GM12891 (cell line): ENCODE data around the gene CABLES1.
"Not testable (repeated sequence)": the region's sequence is repeated elsewhere in the genome, so short reads cannot be mapped to it uniquely, and the experiment has no call there.

Source experiments
- DNase-seq: peaks from one replicate; pipeline ENCODE4 v3.0.0; 2011; ENCODE audit warnings: low spot score; ENCODE audit not compliant: insufficient read length
- FAIRE-seq: peaks from 2 replicates; lab custom pipeline; 2011; peaks lifted over from hg19 to GRCh38; lab: Jason Lieb, UNC
- PAX5 ChIP-seq: IDR thresholded peaks from 2 replicates; pipeline ENCODE4 v1.6.1; 2011; ENCODE audit warnings: low read length, moderate library complexity, mild to moderate bottlenecking; ENCODE audit not compliant: insufficient read depth, severe bottlenecking
- POLR2A ChIP-seq: IDR thresholded peaks from 2 replicates; pipeline ENCODE4 v1.6.1; 2011; ENCODE audit warnings: low read depth, low read length, control low read depth
- POLR2AphosphoS5 ChIP-seq: IDR thresholded peaks from 2 replicates; pipeline ENCODE4 v1.6.1; 2011; ENCODE audit warnings: low read depth, low read length, control low read depth
- POU2F2 ChIP-seq: IDR thresholded peaks from 2 replicates; pipeline ENCODE4 v1.6.1; 2011; ENCODE audit warnings: low read depth, mild to moderate bottlenecking, control low read depth, low read length, moderate library complexity
- SPI1 ChIP-seq: IDR thresholded peaks from 2 replicates; pipeline ENCODE4 v1.6.1; 2011; ENCODE audit warnings: low read depth, low read length, control low read depth
- TAF1 ChIP-seq: IDR thresholded peaks from 2 replicates; pipeline ENCODE4 v1.6.1; 2011; ENCODE audit warnings: low read depth, low read length, control low read depth

The CABLES1 gene

GRCh38 chr18:23263551-23264235 lies 128.4 kb downstream of the CABLES1 start:
- DNase-seq, result no peak
- FAIRE-seq, result peak; percentile 31
- no peak for TF ChIP-seq POLR2A

- no peak for DNase-seq
- TF ChIP-seq TAF1, result no peak
- no peak for TF ChIP-seq POLR2AphosphoS5
- no peak for TF ChIP-seq POU2F2
- no peak for TF ChIP-seq PAX5
- no peak for TF ChIP-seq SPI1
- TF ChIP-seq POLR2A, result no peak
- FAIRE-seq, result no peak
Measured at GRCh38 chr18:23265682-23266399, 130.6 kb downstream of the CABLES1 start.

DNA sequence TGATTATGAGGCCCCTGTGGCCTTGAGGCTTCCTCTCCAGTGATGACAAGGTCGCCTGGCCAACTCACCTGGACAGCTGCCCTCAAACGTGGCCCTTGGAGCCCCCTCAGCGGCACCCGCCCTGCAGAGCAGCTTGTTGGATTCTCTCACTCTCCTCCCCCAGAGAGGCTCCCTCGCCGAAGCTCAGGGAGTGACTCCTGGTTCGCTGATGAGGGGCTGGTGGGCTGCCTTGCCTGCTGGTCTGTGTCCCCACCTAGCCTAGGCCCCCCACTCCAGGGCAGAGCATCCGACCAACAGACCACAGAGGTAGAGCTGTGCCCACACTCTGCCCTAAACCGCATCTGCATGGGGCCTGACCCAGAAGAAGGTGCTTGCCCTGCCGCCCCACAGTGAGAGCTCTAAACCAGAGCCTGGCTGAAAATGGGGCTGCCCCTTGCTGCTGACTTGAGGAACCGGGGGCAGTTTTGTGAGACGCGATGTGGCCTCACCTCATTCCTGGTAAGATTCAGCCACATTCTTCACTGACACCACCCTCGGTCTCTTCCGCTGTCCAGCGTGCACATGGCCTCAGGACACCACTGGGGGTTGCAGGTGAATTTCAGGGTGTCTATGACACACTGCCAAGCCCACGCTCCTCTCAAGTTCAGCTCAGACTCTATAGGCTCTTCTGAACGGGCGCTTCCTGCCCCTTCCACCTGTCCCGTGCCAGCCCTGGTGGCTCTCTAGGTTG lies 131.6 kb downstream of the CABLES1 start:
- peak; percentile 89 for FAIRE-seq
- no peak for DNase-seq
- TF ChIP-seq TAF1, result no peak
- no peak for TF ChIP-seq POU2F2
- TF ChIP-seq POLR2AphosphoS5, result no peak
- TF ChIP-seq POLR2A, result no peak
- TF ChIP-seq SPI1, result peak; percentile 35; the same call in 1 of the 2 replicates
- no peak for TF ChIP-seq PAX5

DNA sequence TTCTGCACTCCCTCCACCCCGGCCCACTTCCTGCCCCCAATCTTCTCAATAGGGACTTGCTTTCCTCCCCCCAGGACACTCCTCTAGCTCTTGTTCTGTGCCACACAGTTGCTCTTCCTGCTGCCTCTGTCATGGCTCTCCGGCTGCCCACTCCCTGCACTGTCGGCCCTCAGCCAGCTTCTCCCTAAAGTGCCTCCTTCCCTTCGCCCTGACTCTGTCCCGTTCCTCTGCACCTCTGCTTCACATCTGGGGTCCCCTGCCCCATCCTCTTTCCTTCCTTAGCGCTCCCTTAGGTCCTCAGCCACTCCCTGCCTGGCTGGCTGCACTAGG lies 132.1 kb downstream of the CABLES1 start:
- FAIRE-seq (peak; percentile 51), DNase-seq (no peak)
- no peak for TF ChIP-seq PAX5
- no peak for TF ChIP-seq SPI1
- TF ChIP-seq POLR2AphosphoS5, result no peak
- TF ChIP-seq POU2F2, result no peak
- no peak for TF ChIP-seq TAF1
- TF ChIP-seq POLR2A, result no peak

- no peak for DNase-seq
- peak; percentile 13 for FAIRE-seq
- no peak for TF ChIP-seq POLR2AphosphoS5
- TF ChIP-seq POU2F2, result no peak
- TF ChIP-seq POLR2A, result no peak
- no peak for TF ChIP-seq TAF1
- TF ChIP-seq SPI1, result no peak
- TF ChIP-seq PAX5, result no peak
Measured at GRCh38 chr18:23268641-23269040, 133.4 kb downstream of the CABLES1 start.

DNA sequence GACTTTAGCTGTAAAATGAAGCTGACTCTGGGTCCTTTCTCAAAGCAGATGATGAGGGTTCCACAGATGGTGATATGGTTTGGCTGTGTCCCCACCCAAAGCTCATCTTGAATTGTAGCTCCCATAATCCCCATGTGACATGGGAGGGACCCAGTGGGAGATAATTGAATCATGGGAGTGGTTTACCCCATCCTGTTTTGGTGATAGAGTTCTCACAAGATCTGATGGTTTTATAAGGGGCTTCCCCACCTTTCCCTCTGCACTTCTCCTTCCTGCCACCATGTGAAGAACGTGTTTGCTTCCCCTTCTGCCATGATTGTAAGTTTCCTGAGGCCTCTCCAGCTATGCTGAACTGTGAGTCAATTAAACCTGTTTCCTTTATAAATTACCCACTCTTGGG lies 133.8 kb downstream of the CABLES1 start:
- DNase-seq, FAIRE-seq: not testable (repeated sequence)

GRCh38 chr18:23269928-23270327 lies 134.6 kb downstream of the CABLES1 start:
- TF ChIP-seq POLR2AphosphoS5 (no peak), POLR2A (no peak), SPI1 (no peak), PAX5 (no peak), POU2F2 (no peak), TAF1 (no peak)
- FAIRE-seq (no peak), DNase-seq (no peak)

GRCh38 chr18:23270986-23271680 lies 135.8 kb downstream of the CABLES1 start:
- FAIRE-seq (no peak), DNase-seq (no peak)
- TF ChIP-seq TAF1 (no peak), POLR2A (no peak), POU2F2 (no peak), SPI1 (no peak), POLR2AphosphoS5 (no peak), PAX5 (no peak)

DNA sequence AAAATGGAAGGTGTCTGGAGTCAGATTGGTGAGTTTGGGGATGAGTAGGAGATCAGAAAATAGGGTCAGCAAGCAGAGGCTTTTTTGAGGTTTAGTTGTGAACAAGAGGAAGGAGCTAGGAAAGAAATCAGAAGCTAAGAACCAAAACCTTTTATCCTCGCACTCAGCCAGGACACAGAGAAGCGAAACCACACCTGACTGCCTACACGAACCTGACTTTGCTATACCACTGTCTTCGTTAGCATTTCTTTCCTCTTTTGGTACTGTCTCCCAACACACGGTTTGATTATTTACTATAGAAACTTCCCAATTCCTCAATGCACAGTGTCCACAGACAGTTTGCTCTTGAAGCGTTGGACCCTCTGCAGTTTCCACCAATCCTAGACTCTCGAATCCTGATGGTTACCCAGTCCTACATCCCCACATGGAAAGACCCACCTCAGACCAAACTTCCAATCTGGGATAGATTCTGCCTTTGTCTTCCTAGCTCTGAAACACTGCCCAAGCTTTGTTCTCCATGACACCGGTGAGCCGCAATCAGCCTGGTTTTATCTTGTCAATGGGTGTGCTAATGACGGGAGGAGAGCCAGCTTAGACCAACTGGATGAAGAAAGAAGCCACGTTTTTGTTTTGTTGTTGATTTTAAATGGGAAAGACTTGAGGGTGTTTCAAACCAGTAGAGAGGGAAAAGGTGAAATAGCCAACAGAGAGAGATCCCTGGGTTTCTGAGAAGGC lies 137.4 kb downstream of the CABLES1 start:
- TF ChIP-seq POU2F2, result no peak
- TF ChIP-seq POLR2A, result no peak
- TF ChIP-seq SPI1, result no peak
- TF ChIP-seq PAX5, result no peak
- no peak for TF ChIP-seq POLR2AphosphoS5
- no peak for TF ChIP-seq TAF1
- DNase-seq (no peak), FAIRE-seq (peak; percentile 54)
